Skin epidermis (tissue), 12 donors: ENCODE data around the gene PPP1CA.

Source experiments
- H3K27ac ChIP-seq, 21 experiments: fragments of 200-600 bp; sonication (generic) in 11 of 21; one replicate each; pipeline ENCODE4 v1.5.0; 2020; ENCODE audit warnings: mild to moderate bottlenecking in 3 of 21, inconsistent platforms in 2 of 21, moderate library complexity in 2 of 21
- H3K4me3 ChIP-seq, 7 experiments: fragments of 200-600 bp; sonication (generic) in 2 of 7; one replicate each; pipeline ENCODE4 v1.5.0; 2020; ENCODE audit warnings: inconsistent platforms in 2 of 7, mild to moderate bottlenecking in 2 of 7, moderate library complexity in 1 of 7

Gene PPP1CA

DNA sequence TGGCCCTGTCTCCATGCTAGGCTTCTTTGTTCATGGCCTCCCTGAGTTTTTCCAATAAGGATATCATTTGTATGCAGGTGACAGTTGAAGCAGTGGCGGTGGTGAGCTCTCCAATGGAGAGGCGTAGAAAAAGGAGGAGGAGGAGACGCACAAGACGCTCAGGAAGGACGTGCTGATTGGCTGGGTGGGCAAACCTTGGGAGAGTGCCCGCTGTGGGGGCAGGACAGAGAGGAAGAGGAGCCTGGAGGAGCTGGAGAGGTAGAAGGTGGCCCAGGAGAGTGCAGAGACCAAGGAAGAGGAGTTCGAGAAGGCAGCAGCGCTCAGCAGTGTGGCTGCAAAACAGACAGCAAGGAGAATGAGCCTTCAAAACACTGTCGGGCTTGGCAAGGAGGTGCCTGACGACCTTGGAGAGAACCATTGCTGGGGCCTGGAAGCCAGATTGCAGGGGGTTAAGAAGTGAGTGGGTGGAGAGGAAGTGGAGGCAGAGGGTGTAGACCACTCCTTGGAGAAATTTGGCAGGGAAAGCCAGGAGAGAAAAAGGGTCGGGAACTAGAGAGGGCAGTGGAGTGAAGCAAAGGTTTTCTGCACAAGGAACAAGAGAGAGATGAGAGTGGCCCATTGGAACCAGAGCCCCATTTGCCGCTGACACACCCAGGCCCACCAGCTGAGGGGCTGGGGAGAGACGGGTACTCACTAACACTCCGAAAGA is 35.8 kb downstream of the PPP1CA start:
- no peak overlapping the region for H3K4me3 ChIP-seq
- peak overlapping the region in 9 of 21 experiments; percentile 9 to 77 (median 48) for H3K27ac ChIP-seq

- H3K27ac ChIP-seq: peak overlapping the region in 3 of 21 experiments; percentile 9 to 31 (median 11)
- H3K4me3 ChIP-seq: no peak overlapping the region
Observed at GRCh38 chr11:67364783-67365722, 36.6 kb downstream of the PPP1CA start.

DNA sequence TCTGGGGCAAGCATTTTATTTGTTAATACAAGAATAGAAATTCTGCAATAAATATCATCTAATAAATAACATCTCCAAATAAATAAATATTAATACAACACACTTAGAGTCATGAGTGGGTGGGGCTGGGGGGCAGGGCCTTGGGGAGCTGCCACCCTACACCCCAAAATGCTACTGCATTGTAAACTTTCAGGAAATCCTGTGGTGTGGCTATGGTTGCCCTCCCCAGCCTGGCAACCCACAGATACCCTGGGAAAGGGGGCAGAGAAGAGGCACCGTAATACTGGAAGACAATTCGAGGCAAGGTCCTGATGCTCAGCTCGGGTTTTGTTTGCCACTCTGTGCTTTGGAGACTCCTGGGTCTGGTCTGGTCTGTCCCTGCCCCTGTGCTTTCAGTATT is 37.5 kb downstream of the PPP1CA start:
- H3K27ac ChIP-seq: peak overlapping the region in 2 of 21 experiments; percentile 11 to 31
- H3K4me3 ChIP-seq: no peak overlapping the region

DNA sequence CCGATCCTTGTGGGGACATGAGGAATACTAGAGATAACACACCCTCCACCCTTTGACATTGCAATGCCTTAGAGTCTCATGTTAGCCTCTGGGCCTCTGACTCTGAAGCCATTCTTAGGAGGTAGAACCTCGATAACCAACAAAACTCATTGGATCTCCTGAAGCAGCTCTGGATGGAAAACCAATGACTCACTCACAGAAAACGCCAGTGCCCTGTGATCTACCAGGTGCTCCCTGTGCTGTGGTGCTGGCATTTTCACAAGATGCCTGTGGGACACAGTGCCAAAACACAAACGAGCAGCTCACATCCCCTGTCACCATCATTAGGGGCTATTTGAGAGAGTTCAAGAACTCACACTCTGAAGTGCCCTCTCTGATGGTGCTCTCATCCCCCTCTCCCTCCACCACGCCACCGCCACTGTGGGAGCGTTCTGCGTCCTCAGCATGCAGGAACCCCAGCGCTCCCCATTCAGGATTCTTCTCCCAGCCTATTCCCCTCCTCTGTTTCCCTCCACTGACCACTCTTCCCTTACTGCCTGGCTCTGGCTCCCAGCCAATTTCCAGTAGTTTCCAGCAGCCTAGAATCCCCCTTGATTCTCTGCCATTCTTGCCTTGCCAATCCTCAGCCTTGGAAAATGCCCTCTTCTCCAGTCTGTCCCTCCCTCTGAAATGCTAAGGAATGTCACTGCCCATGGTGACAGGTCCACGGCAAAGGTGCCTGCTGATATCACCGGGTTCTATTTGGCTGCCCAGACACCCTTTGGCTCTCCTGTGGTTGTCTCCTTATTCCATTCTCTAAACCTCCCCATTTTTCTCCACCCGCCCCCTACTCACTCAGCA is 43.6 kb downstream of the PPP1CA start:
- Histone ChIP-seq H3K27ac (peak overlapping the region in 3 of 21 experiments; percentile 45 to 97 (median 50)), H3K4me3 (no peak overlapping the region)

DNA sequence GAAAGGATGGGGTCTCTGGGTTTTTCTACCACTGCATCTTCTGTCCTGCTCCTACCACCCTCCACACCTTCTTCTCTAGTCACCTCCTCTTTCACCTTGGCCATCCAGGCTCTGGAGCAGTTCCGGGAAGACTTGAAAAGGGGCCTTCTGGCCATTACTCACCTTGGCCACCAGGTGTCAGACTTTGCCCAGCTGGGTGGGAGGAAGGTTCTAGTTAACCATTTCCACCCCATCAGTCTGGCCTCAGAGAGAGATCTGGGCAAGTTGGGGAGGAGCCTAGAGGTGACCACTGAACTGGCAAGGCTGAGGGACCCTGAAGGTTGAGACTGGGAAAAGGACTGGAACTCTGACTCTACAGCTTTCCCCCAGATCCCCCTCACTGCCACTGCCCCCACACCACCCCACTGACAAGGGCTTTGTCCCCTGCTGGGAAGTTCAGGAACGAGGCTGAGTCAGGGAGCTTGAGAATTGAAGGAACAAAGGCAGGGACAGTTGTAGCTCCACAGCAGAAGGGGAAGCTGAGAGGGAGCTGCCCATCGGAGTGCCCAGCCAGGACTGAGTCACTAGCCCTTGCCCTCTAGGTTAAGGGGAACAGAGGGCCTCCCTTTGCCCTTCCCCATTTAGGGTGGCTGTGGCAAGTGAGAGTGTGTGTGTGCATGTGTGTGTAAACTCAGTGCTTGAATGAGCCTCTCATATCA is 44.6 kb downstream of the PPP1CA start:
- H3K4me3 ChIP-seq: no peak overlapping the region
- H3K27ac ChIP-seq: peak overlapping the region in 19 of 21 experiments; percentile 4 to 100 (median 98)

DNA sequence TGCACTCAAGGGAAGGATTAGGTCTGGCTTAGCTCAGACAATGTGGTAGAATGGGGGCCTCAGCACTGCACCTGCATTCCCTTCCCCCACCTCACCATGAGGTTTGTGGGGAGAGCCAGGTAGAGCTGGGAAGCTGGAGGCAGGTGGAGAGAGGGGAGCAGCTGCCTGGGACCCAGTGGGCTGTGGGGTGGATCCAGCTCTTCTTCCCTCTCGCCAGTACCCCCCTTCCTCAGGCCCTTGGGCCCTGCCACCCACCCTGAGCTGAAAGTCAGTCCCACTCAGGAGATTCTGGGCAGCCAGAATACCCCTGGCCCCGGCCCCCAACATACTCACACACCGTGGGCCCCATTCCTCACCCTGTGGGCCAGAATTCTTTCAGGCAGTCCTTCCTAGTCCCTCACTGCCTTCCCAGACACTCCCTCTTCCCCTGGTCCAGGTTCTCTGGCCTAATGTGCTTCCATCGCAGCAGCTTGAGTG is 45.2 kb downstream of the PPP1CA start:
- peak overlapping the region in 19 of 21 experiments; percentile 4 to 100 (median 98) for H3K27ac ChIP-seq
- H3K4me3 ChIP-seq: no peak overlapping the region

DNA sequence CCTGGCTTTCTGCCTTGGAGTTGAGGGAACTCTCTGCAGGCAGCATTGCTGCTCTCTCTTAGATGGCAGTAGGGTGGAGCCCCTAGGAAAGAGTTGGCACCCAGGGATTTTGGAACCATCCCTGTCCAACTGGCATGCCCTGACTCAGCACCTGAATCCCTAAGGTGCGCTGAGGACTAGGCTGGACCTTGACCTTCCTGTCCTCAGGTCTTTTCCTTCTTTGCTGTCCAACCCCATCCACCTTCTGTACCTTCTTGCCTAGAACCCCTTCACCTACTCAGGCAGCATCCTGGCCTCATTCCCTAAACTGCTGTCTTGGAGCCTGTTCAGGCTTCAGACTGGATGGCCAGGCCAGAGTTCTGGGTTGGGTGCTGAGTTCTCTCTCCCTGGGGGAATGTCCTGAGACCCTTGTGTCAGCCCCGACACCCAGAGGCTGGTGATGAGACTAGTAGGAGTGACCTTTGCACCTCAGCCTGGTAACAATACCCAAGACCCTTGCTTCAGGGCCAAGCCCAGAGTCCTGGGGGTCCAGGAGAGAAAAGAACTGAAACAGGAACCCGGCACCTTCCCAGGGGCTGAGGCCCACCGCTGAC is 45.8 kb downstream of the PPP1CA start:
- Histone ChIP-seq H3K4me3 (no peak overlapping the region), H3K27ac (peak overlapping the region in 20 of 21 experiments; percentile 86 to 100 (median 98))

GRCh38 chr11:67355023-67355793 is 46.5 kb downstream of the PPP1CA start:
- H3K27ac ChIP-seq: peak overlapping the region; percentile 8 to 100 (median 98)
- no peak overlapping the region for H3K4me3 ChIP-seq

- Histone ChIP-seq H3K4me3 (peak overlapping the region; percentile 37 to 74 (median 66)), H3K27ac (peak overlapping the region; percentile 43 to 100 (median 98))
Observed at GRCh38 chr11:67354075-67355022, 47.3 kb downstream of the PPP1CA start.

- Histone ChIP-seq H3K4me3 (peak within 1 kb of the TSS; percentile 37 to 74 (median 66)), H3K27ac (peak within 1 kb of the TSS; percentile 83 to 100 (median 98))
Observed at GRCh38 chr11:67353317-67354074, 48.2 kb downstream of the PPP1CA start, which contains the start of gene POLD4. Gene POLD4, minus strand, starts transcription at chr11:67353546. Its CDS starts 147 bp downstream, at chr11:67353399.

DNA sequence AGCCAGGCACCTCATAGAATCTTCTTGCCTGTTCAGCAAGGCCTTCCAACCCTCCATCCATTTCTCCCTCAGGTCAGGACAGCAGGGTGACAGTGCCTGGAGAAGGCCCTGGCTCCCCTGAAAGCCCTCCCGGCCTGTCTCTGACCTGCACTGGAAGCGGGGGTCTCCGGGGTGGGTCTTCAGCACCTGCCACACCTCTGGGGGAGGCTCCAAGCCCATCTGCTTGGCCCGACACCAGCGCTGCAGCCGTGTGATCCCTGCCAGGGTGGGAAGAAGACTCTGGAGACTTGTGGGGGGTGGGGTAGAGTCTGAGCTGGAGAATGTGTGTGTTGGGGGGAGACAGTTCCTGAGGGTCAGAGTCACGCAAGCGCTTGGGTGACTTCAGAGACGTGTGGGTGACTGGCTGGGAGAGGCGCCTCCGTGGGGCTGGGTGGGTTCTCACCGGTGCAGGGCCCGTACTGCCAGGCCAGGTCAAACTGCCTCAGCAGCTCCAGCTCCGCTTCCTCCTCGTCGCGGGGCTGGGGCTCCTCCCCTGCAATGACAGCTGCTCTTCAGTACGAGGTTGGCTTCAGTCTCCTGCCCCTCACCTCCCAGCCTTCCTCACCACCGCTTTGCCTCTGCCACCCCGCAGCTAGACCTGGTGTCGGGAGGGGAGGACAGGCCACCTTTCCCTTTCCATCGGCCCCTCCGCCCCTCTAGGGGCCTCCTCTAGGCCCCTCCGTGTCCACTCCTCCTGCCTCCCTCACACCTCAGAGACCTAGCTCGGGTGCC is 48.9 kb downstream of the PPP1CA start:
- peak overlapping the region; percentile 37 to 74 (median 66) for H3K4me3 ChIP-seq
- peak overlapping the region; percentile 83 to 100 (median 98) for H3K27ac ChIP-seq

DNA sequence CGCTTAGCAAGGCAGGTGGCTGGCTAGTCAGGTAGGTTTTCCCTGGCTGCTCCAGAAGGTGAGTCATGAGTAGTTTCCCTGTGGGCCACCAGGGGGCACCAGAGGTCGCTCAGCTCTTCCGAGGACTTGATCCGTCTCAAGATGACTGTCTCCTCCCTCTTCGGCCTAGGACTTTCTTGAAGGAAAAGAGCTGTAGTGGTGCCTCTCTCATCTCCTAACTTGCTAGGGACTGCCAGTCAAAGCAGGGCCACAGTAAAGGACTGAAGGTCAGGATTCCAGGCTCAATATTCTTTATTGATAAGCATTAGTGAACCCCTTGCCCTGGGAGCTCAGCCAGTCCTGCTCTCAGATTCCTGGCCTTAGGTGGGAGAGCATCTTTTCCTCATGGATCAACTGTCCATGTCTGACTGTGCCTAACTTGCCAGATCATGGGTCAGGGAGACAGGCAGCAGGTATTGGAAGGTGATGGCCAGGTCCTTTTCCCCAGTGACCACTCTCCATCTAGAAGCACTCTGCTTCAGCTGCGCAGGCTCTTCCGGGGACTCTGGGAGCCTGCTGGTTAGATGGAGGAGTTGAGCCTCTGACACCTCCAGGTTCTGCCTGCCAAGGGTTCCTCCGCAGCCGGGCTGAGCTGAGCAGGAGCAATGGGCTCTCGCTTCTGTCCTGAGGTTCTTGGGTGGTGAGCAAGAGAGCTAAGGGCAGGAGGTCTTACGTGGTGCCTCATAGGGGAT is 50.2 kb downstream of the PPP1CA start:
- Histone ChIP-seq H3K27ac (peak overlapping the region in 18 of 21 experiments; percentile 86 to 100 (median 98)), H3K4me3 (peak overlapping the region in 1 of 7 experiments; percentile 37)

- Histone ChIP-seq H3K4me3 (no peak overlapping the region), H3K27ac (peak overlapping the region in 1 of 21 experiments; percentile 8)
Observed at GRCh38 chr11:67349928-67350465, 51.7 kb downstream of the PPP1CA start.

DNA sequence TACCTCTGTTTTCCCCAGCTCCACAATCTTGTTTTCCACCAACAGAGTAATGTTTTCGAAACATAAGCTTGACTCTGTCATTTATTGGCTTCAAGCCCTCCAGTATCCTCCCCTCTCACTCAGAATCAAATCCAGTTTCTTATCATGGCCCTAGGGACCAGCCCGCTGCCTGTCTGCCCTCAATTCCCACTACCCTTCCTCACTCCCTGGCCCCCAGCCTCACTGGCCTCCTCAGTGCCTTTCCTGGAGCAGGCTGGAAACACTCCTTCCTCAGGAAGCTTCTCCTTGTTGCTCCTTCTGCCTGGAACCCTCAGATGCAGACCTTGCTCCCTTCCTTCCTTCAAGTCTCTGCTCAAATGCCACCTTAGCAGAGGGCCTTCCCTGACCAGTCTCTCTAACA is 52.2 kb downstream of the PPP1CA start:
- Histone ChIP-seq H3K4me3 (no peak overlapping the region), H3K27ac (peak overlapping the region in 2 of 21 experiments; percentile 5 to 8)
